GM23248 (cell line): ENCODE data around the gene ASIC2. TPM values are rescaled to one million over a fixed set of nuclear protein-coding genes. Genes with fewer than 3 reads are reported as not detected.

ENCODE experiments used
- DNase-seq: peaks from one replicate; pipeline ENCODE4 v3.0.0-alpha.2; 2015
- H2AFZ ChIP-seq: fragments of 200-600 bp; sonication (generic); 2 replicates; pipeline ENCODE4 v1.6.1; 2016; ENCODE audit warnings: antibody characterized with exemption
- H3F3A ChIP-seq: fragments of 200-600 bp; sonication (generic); 2 replicates; pipeline ENCODE4 v1.6.1; 2016; ENCODE audit warnings: mild to moderate bottlenecking, antibody characterized with exemption, mixed run types; ENCODE audit not compliant: insufficient read depth
- H3K27ac ChIP-seq: fragments of 200-600 bp; sonication (generic); 2 replicates; pipeline ENCODE4 v1.5.1; 2016; ENCODE audit warnings: mild to moderate bottlenecking
- H3K27me3 ChIP-seq: fragments of 200-600 bp; sonication (generic); replicated peaks from 2 replicates; pipeline ENCODE4 v1.6.1; 2016; ENCODE audit warnings: mild to moderate bottlenecking; ENCODE audit not compliant: insufficient read depth
- H3K36me3 ChIP-seq: fragments of 200-600 bp; sonication (generic); 2 replicates; pipeline ENCODE4 v1.6.1; 2016; ENCODE audit warnings: low read depth, mild to moderate bottlenecking
- H3K4me1 ChIP-seq: fragments of 200-600 bp; sonication (generic); 2 replicates; pipeline ENCODE4 v1.6.1; 2016; ENCODE audit warnings: mild to moderate bottlenecking; ENCODE audit not compliant: insufficient read depth
- H3K4me2 ChIP-seq: fragments of 200-600 bp; sonication (generic); one replicate; pipeline ENCODE4 v1.6.1; 2016; ENCODE audit warnings: mild to moderate bottlenecking; ENCODE audit not compliant: unreplicated experiment
- H3K4me3 ChIP-seq: fragments of 200-600 bp; sonication (generic); 2 replicates; pipeline ENCODE4 v1.5.1; 2016; ENCODE audit warnings: mild to moderate bottlenecking
- H3K79me2 ChIP-seq: fragments of 200-600 bp; sonication (generic); 2 replicates; pipeline ENCODE4 v1.6.1; 2016; ENCODE audit warnings: mild to moderate bottlenecking; ENCODE audit not compliant: insufficient read depth
- H3K9ac ChIP-seq: fragments of 200-600 bp; sonication (generic); 2 replicates; pipeline ENCODE4 v1.6.1; 2016; ENCODE audit warnings: mild to moderate bottlenecking
- H3K9me2 ChIP-seq: fragments of 200-600 bp; sonication (generic); 2 replicates; pipeline ENCODE4 v1.6.1; 2016; ENCODE audit warnings: mixed run types, mild to moderate bottlenecking, moderate library complexity; ENCODE audit not compliant: insufficient read depth
- H3K9me3 ChIP-seq: fragments of 200-600 bp; sonication (generic); one replicate; pipeline ENCODE4 v1.6.1; 2017; ENCODE audit warnings: low read depth
- H4K20me1 ChIP-seq: fragments of 200-600 bp; sonication (generic); 2 replicates; pipeline ENCODE4 v1.6.0; 2016; ENCODE audit not compliant: insufficient read depth
- EZH2 ChIP-seq: fragments of 200-600 bp; sonication (generic); IDR thresholded peaks from 2 replicates; pipeline ENCODE4 v1.6.1; 2018; ENCODE audit warnings: antibody characterized with exemption, mild to moderate bottlenecking; ENCODE audit not compliant: insufficient read depth, poor library complexity, severe bottlenecking
- EZH2phosphoT487 ChIP-seq: fragments of 200-600 bp; sonication (generic); IDR thresholded peaks from 2 replicates; pipeline ENCODE4 v1.6.1; 2018; ENCODE audit warnings: antibody characterized with exemption, moderate library complexity, mild to moderate bottlenecking, low read depth; ENCODE audit not compliant: insufficient read depth
- WGBS, 2 experiments: methylation state at CpG; one replicate each; pipeline ENCODE4 v1.1.6; 2015 to 2017; ENCODE audit warnings: low lambda C conversion rate in 2 of 2, low coverage in 1 of 2; ENCODE audit errors: missing lambda C conversion rate in 2 of 2; 5-methylcytosine and 5-hydroxymethylcytosine counted together
- in situ Hi-C: fragments of 300-500 bp; cut with MboI; formaldehyde crosslinking; loops from 2 replicates; pipeline ENCODE4 v1.15.0; 2020
- polyA plus RNA-seq: library from polyadenylated mRNA; unstranded; fragments of >200 nt; fragmentation: Nextera tagmentation; extraction: Ambion mirVana; gene quantifications from 2 replicates; pipeline ENCODE4 v1.2.1, GENCODE V29; 2016
- total RNA-seq: library from RNA; depleted of rRNA; stranded (reverse); fragments of >200 nt; shearing (Covaris generic); gene quantifications from 2 replicates; pipeline ENCODE4 v1.2.3, GENCODE V29; 2014

ASIC2 gene
- total and polyA plus RNA-seq, 2 experiments from 2014 or later, result under 0.01 TPM; not detected in 1

DNA sequence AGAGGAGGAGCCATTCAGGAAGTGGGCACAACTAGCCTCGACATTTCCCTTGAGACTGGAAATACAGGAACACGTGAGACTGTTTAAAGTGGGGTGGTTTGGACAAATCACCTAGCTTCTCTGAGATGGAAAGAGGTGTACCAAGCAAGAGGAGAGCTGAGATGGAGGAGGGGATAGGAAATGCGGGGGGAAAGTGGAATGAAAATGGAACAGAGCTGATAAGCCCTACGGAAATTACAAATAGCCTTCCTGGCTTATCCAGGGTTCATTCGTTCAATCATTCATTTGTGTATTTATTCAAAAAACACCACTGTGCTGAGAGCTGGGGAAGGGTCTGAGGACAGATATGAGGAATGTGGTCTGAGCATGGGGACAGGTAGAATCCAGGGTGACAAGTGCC, 64.1 kb downstream of the ASIC2 start:
- Histone ChIP-seq H3K36me3 (no peaks in the 10 kb centered on the region), H4K20me1 (no peaks in the 10 kb centered on the region), H3K27ac (no peak overlapping the region), H3K4me2 (no peak overlapping the region), H3K9me3 (no peaks in the 10 kb centered on the region), H2AFZ (no peak overlapping the region), H3K4me1 (no peaks in the 10 kb centered on the region; the same call in 1 of the 2 replicates), H3K9me2 (no peaks in the 10 kb centered on the region), H3F3A (no peaks in the 10 kb centered on the region), H3K79me2 (no peaks in the 10 kb centered on the region), H3K9ac (no peak overlapping the region), H3K27me3 (no peaks in the 10 kb centered on the region), H3K4me3 (no peak overlapping the region)
- no peak for TF ChIP-seq EZH2phosphoT487
- no peak for TF ChIP-seq EZH2
- 78 to 83% methylated on average over 5 of the region's 5 CpGs for WGBS, 2 experiments
- in situ Hi-C loops, result no loop called here
- no peak for DNase-seq

DNA sequence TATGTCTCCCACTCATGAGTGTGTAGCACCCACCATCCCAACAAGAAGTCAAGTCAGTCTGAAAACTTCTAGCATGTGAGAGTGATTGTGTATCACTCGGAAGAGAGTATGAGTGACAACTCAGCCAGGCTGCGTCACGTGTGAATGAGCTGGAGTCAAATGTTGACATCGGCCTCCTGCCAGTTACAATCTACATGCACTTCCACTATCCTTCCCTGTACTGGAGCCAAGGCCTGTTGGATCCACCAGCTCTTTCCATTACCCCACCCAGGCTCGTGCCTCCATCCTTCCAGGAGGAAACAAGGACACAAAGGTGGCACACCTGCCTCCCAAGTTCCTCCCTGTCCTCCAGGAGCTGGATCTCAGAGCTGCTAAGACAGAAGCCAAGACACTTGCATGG, 64.5 kb downstream of the ASIC2 start:
- TF ChIP-seq EZH2 (no peak), EZH2phosphoT487 (no peak)
- in situ Hi-C loops, result no loop called here
- H3K4me1 ChIP-seq, result no peaks in the 10 kb centered on the region; the same call in 1 of the 2 replicates

DNA sequence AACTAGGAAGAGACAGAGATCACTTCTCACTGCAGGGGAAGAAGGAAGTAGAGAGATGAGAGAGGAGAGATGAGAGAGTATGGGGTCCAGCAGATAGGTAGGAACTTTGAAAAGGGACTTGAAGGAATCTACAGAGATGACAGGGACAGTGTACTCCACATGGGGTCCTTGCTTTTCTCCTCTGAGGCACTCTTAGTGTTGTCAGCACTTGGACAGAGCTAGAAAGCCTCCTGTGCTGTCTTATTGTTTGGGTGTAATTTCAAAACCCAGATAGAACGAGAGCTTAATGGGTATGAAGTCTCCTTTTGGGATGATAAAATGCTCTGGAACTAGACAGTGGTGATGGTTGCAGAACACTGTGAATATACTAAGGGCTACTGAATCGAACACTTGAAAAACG, 65.2 kb downstream of the ASIC2 start:
- Histone ChIP-seq H3K27me3 (no peaks in the 10 kb centered on the region), H3K4me1 (no peaks in the 10 kb centered on the region), H3K36me3 (no peaks in the 10 kb centered on the region), H3F3A (no peaks in the 10 kb centered on the region), H3K9me2 (no peaks in the 10 kb centered on the region), H3K27ac (no peak overlapping the region), H4K20me1 (no peaks in the 10 kb centered on the region), H2AFZ (no peak overlapping the region), H3K79me2 (no peaks in the 10 kb centered on the region), H3K4me3 (no peak overlapping the region), H3K9me3 (no peaks in the 10 kb centered on the region), H3K4me2 (no peak overlapping the region), H3K9ac (no peak overlapping the region)
- DNase-seq, result no peak
- 74 to 81% methylated on average over 3 of the region's 3 CpGs for WGBS, 2 experiments
- in situ Hi-C loops, result no loop called here
- TF ChIP-seq EZH2phosphoT487 (no peak), EZH2 (no peak)

More for the DNA sequence above, 64.5 kb downstream of the ASIC2 start:
- H3K27me3 ChIP-seq, result no peaks in the 10 kb centered on the region
- no peak overlapping the region for H3K4me3 ChIP-seq
- H3F3A ChIP-seq, result no peaks in the 10 kb centered on the region
- DNase-seq, result no peak
- H3K9ac ChIP-seq, result no peak overlapping the region
- no peaks in the 10 kb centered on the region for H3K36me3 ChIP-seq
- H3K4me2 ChIP-seq, result no peak overlapping the region
- H4K20me1 ChIP-seq, result no peaks in the 10 kb centered on the region
- H2AFZ ChIP-seq, result no peak overlapping the region
- H3K9me3 ChIP-seq, result no peaks in the 10 kb centered on the region
- no peaks in the 10 kb centered on the region for H3K79me2 ChIP-seq
- H3K9me2 ChIP-seq, result no peaks in the 10 kb centered on the region
- no peak overlapping the region for H3K27ac ChIP-seq
- 54 to 57% methylated on average over 5 of the region's 5 CpGs for WGBS, 2 experiments

DNA sequence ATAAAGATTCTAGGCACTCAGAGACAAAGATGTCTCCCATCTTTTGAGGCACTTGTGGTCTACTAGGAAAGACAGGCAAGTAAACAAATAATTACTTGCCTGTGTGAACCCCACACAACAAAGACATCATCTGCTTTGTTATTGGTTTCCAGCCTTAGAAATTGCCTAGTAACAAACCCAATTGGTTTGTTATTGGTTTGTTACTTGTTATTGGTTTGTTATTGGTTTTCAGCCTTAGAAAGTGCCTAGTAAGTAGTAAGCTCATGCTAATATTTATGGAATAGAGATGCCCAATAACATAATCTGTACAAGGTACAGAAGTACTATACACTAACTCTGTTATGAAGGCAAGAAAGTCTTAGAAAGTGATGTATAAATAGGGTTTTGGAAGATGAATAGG, 67.1 kb downstream of the ASIC2 start:
- Histone ChIP-seq H3K27me3 (peaks cover 8% of the 10 kb centered on the region; the same call in 1 of the 2 replicates), H3K9me3 (no peaks in the 10 kb centered on the region), H3K9ac (no peak overlapping the region), H3K4me3 (no peak overlapping the region), H3K79me2 (no peaks in the 10 kb centered on the region), H3F3A (no peaks in the 10 kb centered on the region), H3K4me2 (no peak overlapping the region), H2AFZ (no peak overlapping the region), H3K4me1 (no peaks in the 10 kb centered on the region), H3K27ac (no peak overlapping the region), H4K20me1 (no peaks in the 10 kb centered on the region), H3K36me3 (no peaks in the 10 kb centered on the region), H3K9me2 (no peaks in the 10 kb centered on the region)
- in situ Hi-C loops, result no loop called here
- DNase-seq, result no peak
- TF ChIP-seq EZH2 (no peak), EZH2phosphoT487 (no peak)

DNA sequence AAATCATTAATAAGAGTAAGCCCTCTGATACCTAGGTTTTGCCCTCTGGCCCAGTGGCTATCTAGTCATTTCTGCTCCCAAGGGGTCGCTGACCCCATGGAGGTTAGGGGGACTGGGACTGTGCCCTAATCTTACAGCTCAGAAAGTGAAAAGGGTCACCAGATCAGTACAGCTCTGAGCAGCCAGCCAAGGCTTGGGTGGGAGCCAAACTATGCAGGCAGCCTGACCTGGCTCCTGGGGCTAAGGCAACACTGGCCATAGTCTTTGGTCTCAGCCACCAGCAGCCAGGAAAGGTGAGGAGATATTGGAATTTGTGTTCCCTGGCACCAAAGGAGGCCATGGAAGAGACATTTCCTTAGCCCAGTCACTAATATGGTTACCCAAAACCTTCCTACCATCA, 67.6 kb downstream of the ASIC2 start:
- 53 to 55% methylated on average over 1 of the region's 1 CpG for WGBS, 2 experiments
- no peaks in the 10 kb centered on the region for H3K9me2 ChIP-seq

More for the DNA sequence above, 67.6 kb downstream of the ASIC2 start:
- H3K4me3 ChIP-seq, result no peak overlapping the region
- no peak for DNase-seq
- no peak overlapping the region for H3K4me2 ChIP-seq
- no peaks in the 10 kb centered on the region for H3K9me3 ChIP-seq
- H3K36me3 ChIP-seq, result no peaks in the 10 kb centered on the region
- no peak for TF ChIP-seq EZH2phosphoT487
- TF ChIP-seq EZH2, result no peak
- H3K4me1 ChIP-seq, result no peaks in the 10 kb centered on the region
- H3K9ac ChIP-seq, result no peak overlapping the region
- H3K79me2 ChIP-seq, result no peaks in the 10 kb centered on the region
- no peak overlapping the region for H2AFZ ChIP-seq
- peaks cover 8% of the 10 kb centered on the region; the same call in 1 of the 2 replicates for H3K27me3 ChIP-seq
- in situ Hi-C loops, result no loop called here
- no peak overlapping the region for H3K27ac ChIP-seq
- no peaks in the 10 kb centered on the region for H4K20me1 ChIP-seq
- H3F3A ChIP-seq, result no peaks in the 10 kb centered on the region
